ENCODE data around the gene GAB3. TPM values are rescaled to one million over a fixed set of nuclear protein-coding genes. Genes with fewer than 3 reads are reported as not detected.

The GAB3 gene
- polyA plus RNA-seq, 3 donors, result 6.2 to 44.0 (median 9.5) TPM

DNA sequence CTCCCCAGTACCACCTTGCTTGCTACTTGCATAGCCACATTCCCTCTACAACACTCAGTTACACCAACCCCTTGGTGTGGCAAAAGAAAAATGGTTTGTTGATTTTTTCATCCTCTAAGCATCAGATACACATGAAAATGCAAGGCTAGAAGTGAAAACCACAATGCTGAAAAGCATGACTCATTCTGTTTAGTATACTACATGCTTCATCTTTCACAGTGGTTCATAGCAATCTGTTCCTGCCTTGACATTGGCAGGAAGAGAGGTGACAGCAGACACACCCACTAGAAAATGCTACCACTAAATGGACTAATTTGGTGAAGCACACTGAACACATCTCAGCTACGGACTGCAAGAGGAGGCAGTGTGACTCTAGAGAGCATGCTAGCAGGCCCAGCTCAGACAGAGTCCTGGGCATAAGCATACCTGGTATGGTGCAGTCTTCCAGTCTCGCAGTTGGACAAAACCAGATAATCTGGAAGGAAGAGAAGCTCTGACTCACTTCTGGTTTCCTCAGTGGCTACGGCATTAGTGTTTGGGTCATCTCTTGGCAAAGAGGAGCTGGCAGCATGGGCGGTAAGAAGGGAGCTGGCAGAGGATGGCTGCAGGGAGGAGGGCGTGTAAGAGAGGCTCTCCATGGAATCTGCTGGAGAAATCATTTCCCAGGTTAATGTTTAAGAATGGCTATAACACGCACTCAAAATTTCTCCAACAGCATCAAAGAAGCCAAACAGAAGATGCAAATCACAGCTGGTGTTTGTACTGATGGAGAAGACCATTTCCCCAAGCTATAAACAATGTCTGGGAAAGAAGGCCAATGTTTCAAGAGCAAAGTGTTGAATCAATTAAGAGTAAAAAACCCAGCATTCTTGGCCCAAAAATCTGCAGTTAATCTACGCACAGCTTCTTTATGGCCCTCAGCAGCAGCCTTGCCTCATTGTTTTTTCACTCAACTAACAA lies 37.8 kb downstream of the GAB3 start:
- Histone ChIP-seq H3K4me1 (ENCODE audit: control insufficient read depth in 1 of 2, insufficient read depth in 2 of 2, low read length in 2 of 2) (peaks cover 43 to 46% of the 10 kb centered on the region in 2 donors), H3K4me3 (replicated peaks in 1 of 3; ENCODE audit: low read depth in 2 of 3, low read length in 3 of 3) (no peak overlapping the region), H3K9ac (ENCODE audit: insufficient read depth, low read length, poor library complexity, severe bottlenecking) (no peak overlapping the region), H3K79me2 (ENCODE audit: insufficient read depth, low read length) (peaks cover 24% of the 10 kb centered on the region), H4K20me1 (ENCODE audit: insufficient read depth, low read length) (peaks cover 20% of the 10 kb centered on the region), H3K9me3 (replicated peaks in 1 of 2; ENCODE audit: control insufficient read depth in 1 of 2, insufficient read depth in 1 of 2, low read length in 2 of 2) (no peaks in the 10 kb centered on the region), H2AFZ (ENCODE audit: insufficient read depth, low read depth, low read length, poor library complexity, severe bottlenecking) (no peak overlapping the region), H3K27me3 (ENCODE audit: control insufficient read depth in 2 of 2, insufficient read depth in 2 of 2, low read length in 2 of 2) (no peaks in the 10 kb centered on the region), H3K27ac (ENCODE audit: low read depth in 1 of 2, low read length in 2 of 2) (peak overlapping the region in 1 of 2 donors; percentile 39), H3K4me2 (replicated peaks; ENCODE audit: extremely low read depth, low read length, poor library complexity, severe bottlenecking) (no peak overlapping the region), H3K36me3 (replicated peaks in 1 of 2; ENCODE audit: control insufficient read depth in 1 of 2, insufficient read depth in 2 of 2, low read length in 2 of 2) (peaks cover 31 to 63% of the 10 kb centered on the region in 2 donors)
- peaks cover 56% of the 10 kb centered on the region for H3K4me1 Mint-ChIP-seq
- intact Hi-C loops (cut with micrococcal nuclease), result loop anchor here in 1 of 2 donors (5.0 kb wide), 1 partner anchor 34 kb away; no protein-coding TSS in a partner anchor
- H3K36me3 Mint-ChIP-seq, result peaks cover 40 to 44% of the 10 kb centered on the region in 2 donors
- H3K27ac Mint-ChIP-seq, result peak overlapping the region; percentile 62 to 80 (median 75)
- peak in 2 of 3 donors; percentile 24 to 40 for DNase-seq
- peaks cover 3 to 8% (median 4%) of the 10 kb centered on the region in 7 donors for H3K9me3 Mint-ChIP-seq
- no peak overlapping the region for H3K4me3 Mint-ChIP-seq
- TF ChIP-seq CTCF (IDR thresholded peaks at IDR 0.05), result no peak
- 6% methylated on average over 3 of the region's 7 CpGs for WGBS (ENCODE audit: insufficient coverage)
- peaks cover 0 to 7% (median 0%) of the 10 kb centered on the region in 3 donors for H3K27me3 Mint-ChIP-seq (ENCODE audit: low read depth in 3 of 3)

DNA sequence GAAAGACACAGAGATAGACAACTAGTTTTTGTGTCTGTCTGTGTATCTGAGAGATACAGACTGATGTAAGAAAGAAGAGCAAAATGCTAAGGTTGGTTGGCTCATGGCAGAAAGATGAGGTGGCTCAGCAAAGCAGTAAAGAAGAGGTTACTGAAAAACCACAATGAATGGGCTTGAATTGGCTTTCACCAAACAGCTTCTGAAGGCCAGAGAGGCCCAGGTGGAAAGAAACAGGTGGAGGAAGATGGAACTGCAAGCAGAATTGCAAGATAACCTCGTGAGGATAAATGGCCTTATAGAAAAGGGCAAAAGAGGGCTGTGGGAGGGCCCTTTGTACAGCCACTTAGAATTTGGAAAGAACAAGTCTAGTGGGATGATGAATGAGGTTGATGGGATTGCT lies 39.6 kb downstream of the GAB3 start:
- Histone ChIP-seq H3K9ac (ENCODE audit: insufficient read depth, low read length, poor library complexity, severe bottlenecking) (no peak overlapping the region), H3K4me2 (replicated peaks; ENCODE audit: extremely low read depth, low read length, poor library complexity, severe bottlenecking) (no peak overlapping the region), H3K79me2 (ENCODE audit: insufficient read depth, low read length) (peaks cover 6% of the 10 kb centered on the region), H3K27me3 (ENCODE audit: control insufficient read depth in 2 of 2, insufficient read depth in 2 of 2, low read length in 2 of 2) (no peaks in the 10 kb centered on the region), H3K27ac (ENCODE audit: low read depth in 1 of 2, low read length in 2 of 2) (peak overlapping the region in 1 of 2 donors; percentile 1), H2AFZ (ENCODE audit: insufficient read depth, low read depth, low read length, poor library complexity, severe bottlenecking) (no peak overlapping the region), H4K20me1 (ENCODE audit: insufficient read depth, low read length) (peaks cover 28% of the 10 kb centered on the region), H3K9me3 (replicated peaks in 1 of 2; ENCODE audit: control insufficient read depth in 1 of 2, insufficient read depth in 1 of 2, low read length in 2 of 2) (no peaks in the 10 kb centered on the region), H3K36me3 (replicated peaks in 1 of 2; ENCODE audit: control insufficient read depth in 1 of 2, insufficient read depth in 2 of 2, low read length in 2 of 2) (peaks cover 34 to 69% of the 10 kb centered on the region in 2 donors), H3K4me1 (ENCODE audit: control insufficient read depth in 1 of 2, insufficient read depth in 2 of 2, low read length in 2 of 2) (peaks cover 28 to 32% of the 10 kb centered on the region in 2 donors), H3K4me3 (replicated peaks in 1 of 3; ENCODE audit: low read depth in 2 of 3, low read length in 3 of 3) (no peak overlapping the region)
- H3K27ac Mint-ChIP-seq, result peak overlapping the region in 4 of 7 donors; percentile 5 to 78 (median 39)
- peaks cover 0 to 7% (median 0%) of the 10 kb centered on the region in 3 donors for H3K27me3 Mint-ChIP-seq (ENCODE audit: low read depth in 3 of 3)
- H3K9me3 Mint-ChIP-seq, result peaks cover 3 to 8% (median 4%) of the 10 kb centered on the region in 7 donors
- no peak for DNase-seq
- peaks cover 38% of the 10 kb centered on the region for H3K4me1 Mint-ChIP-seq
- H3K36me3 Mint-ChIP-seq, result peaks cover 47 to 48% of the 10 kb centered on the region in 2 donors
- TF ChIP-seq CTCF (IDR thresholded peaks at IDR 0.05), result no peak
- WGBS (ENCODE audit: insufficient coverage), result no CpG with 5 or more reads among the region's 1 CpG
- no peak overlapping the region for H3K4me3 Mint-ChIP-seq
- intact Hi-C loops (cut with micrococcal nuclease), result loop anchor here in 1 of 2 donors (5.0 kb wide), 1 partner anchor 36 kb away; no protein-coding TSS in a partner anchor

Measured in CD14-positive monocyte (primary cell).